Fibroblast of the aortic adventitia (primary cell): ENCODE results near the gene INPPL1. TPM values are rescaled to one million over a fixed set of nuclear protein-coding genes. Genes with fewer than 3 reads are reported as not detected.

Experiments used
- DNase-seq: peaks from one replicate; pipeline ENCODE4 v3.0.0-alpha.2; 2010; ENCODE audit warnings: low read depth
- H3K4me3 ChIP-seq: 2 replicates; pipeline ENCODE4 v1.5.1; 2011; ENCODE audit warnings: low read depth, mild to moderate bottlenecking, control low read depth, low read length, moderate library complexity
- total RNA-seq: library from RNA; depleted of rRNA; stranded (reverse); fragments of >200 nt; gene quantifications from 2 replicates; pipeline ENCODE4 v1.2.3, GENCODE V29; 2012; ENCODE audit warnings: low replicate concordance
- TF ChIP-seq, protein P1 (sequence below): IDR thresholded peaks from 2 replicates; pipeline ENCODE4 v1.5.1; 2011; ENCODE audit warnings: mild to moderate bottlenecking, low read length, control low read depth, inconsistent platforms; ENCODE audit not compliant: insufficient read depth

The INPPL1 gene
- total RNA-seq, 1 donor = 54.6 TPM

- TF ChIP-seq, protein P1, sequence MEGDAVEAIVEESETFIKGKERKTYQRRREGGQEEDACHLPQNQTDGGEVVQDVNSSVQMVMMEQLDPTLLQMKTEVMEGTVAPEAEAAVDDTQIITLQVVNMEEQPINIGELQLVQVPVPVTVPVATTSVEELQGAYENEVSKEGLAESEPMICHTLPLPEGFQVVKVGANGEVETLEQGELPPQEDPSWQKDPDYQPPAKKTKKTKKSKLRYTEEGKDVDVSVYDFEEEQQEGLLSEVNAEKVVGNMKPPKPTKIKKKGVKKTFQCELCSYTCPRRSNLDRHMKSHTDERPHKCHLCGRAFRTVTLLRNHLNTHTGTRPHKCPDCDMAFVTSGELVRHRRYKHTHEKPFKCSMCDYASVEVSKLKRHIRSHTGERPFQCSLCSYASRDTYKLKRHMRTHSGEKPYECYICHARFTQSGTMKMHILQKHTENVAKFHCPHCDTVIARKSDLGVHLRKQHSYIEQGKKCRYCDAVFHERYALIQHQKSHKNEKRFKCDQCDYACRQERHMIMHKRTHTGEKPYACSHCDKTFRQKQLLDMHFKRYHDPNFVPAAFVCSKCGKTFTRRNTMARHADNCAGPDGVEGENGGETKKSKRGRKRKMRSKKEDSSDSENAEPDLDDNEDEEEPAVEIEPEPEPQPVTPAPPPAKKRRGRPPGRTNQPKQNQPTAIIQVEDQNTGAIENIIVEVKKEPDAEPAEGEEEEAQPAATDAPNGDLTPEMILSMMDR = no peak
- DNase-seq = no peak
- no peak overlapping the region for H3K4me3 ChIP-seq
Measured at GRCh38 chr11:72233056-72233772, 8.6 kb downstream of the INPPL1 start.

DNA sequence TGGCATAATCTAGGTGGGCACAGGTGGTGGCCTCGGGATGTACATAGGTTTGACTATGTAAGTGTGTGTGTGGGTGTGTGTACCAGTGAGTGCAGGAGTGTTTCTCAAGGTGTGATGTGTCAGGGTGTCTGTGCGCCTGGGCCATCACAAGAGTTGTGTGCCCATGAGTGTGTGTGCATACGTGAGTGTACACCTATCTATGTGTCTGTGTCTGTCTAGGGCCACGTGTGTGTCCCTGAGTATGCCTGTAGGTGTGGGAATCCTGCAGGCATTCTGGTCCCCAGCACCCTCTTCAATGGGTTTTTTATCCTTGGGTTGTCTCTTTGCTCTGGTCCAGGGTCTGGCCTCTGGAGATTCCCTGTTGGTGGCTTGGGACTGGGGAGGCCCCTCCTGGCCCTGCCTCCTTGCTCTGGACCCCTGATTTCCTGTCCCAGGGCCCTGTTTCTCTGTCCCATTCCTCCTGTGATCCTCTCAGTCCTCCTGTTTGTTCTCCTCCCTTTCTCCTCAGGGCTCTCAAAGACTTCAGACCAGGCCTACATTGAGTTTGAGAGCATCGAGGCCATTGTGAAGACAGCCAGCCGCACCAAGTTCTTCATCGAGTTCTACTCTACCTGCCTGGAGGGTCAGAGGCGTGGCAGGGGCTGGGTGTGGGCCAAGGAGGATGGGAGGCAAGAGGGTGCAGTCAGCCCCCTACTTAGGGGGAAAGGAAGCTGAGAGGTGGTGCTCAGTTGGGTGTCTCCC is 9.4 kb downstream of the INPPL1 start:
- no peak overlapping the region for H3K4me3 ChIP-seq
- TF ChIP-seq, protein P1 = no peak
- DNase-seq = no peak

DNA sequence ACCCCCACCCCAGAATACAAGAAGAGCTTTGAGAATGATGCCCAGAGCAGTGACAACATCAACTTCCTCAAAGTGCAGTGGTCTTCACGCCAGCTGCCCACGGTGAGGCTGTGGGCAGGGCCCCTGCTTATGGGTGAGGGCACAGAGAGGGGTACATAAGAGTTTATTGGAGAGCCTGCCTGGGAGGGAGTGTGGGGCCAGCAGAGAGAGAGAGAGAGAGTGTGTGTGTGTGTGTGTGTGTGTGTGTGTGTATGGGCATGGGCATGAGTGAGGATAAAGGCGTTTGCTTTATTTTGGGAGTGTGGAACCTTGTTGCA is 9.9 kb downstream of the INPPL1 start:
- TF ChIP-seq, protein P1 = no peak
- H3K4me3 ChIP-seq = no peak overlapping the region
- DNase-seq = no peak

- no peak for DNase-seq
- TF ChIP-seq, protein P1 = no peak
- H3K4me3 ChIP-seq = no peak overlapping the region
Measured at GRCh38 chr11:72234920-72235319, 10.4 kb downstream of the INPPL1 start.

DNA sequence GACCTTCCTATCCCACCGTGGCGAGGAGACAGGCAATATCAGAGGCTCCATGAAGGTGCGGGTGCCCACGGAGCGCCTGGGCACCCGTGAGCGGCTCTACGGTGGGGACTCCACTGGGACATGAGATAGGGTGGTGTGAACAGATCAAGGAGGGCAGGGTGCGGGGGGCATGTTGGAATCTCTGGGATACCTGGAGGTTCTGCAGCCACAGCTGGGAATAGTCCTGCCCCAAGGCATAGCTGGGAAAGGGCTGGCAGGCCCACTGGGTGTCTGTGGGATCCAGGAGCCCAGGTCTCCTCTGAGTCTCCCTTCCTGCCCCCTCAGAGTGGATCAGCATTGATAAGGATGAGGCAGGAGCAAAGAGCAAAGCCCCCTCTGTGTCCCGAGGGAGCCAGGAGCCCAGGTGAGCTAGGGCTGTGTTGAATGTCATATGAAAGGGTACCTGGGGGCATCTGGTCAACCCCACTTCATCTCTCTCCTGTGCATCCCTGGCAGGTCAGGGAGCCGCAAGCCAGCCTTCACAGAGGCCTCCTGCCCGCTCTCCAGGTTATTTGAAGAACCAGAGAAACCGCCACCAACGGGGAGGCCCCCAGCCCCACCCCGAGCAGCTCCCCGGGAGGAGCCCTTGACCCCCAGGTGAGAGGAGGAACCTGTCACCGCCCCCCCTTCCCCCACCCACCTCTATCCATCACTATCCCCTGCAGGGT is 10.9 kb downstream of the INPPL1 start:
- TF ChIP-seq, protein P1 = no peak
- DNase-seq = no peak
- H3K4me3 ChIP-seq = no peak overlapping the region

- TF ChIP-seq, protein P1 = no peak
- no peak for DNase-seq
- no peak overlapping the region for H3K4me3 ChIP-seq
Measured at GRCh38 chr11:72236083-72236697, 11.6 kb downstream of the INPPL1 start.
